VCaP (cell line): ENCODE measurements around the gene SLC6A3.
"Not testable (repeated sequence)": the region's sequence is repeated elsewhere in the genome, so short reads cannot be mapped to it uniquely, and the experiment has no call there.

Source experiments
- H3K27ac ChIP-seq: fragments of 450-650 bp; 2 replicates; pipeline ENCODE4 v1.5.1; 2017
- TF ChIP-seq, protein P1 (sequence below): fragments of 450-650 bp; conservative IDR thresholded peaks from 2 replicates; pipeline ENCODE4 v1.5.1; 2017; ENCODE audit warnings: mild to moderate bottlenecking, moderate library complexity

Gene SLC6A3

GRCh38 chr5:1378866-1379659 lies 66.2 kb downstream of the SLC6A3 start:
- TF ChIP-seq, protein P1, sequence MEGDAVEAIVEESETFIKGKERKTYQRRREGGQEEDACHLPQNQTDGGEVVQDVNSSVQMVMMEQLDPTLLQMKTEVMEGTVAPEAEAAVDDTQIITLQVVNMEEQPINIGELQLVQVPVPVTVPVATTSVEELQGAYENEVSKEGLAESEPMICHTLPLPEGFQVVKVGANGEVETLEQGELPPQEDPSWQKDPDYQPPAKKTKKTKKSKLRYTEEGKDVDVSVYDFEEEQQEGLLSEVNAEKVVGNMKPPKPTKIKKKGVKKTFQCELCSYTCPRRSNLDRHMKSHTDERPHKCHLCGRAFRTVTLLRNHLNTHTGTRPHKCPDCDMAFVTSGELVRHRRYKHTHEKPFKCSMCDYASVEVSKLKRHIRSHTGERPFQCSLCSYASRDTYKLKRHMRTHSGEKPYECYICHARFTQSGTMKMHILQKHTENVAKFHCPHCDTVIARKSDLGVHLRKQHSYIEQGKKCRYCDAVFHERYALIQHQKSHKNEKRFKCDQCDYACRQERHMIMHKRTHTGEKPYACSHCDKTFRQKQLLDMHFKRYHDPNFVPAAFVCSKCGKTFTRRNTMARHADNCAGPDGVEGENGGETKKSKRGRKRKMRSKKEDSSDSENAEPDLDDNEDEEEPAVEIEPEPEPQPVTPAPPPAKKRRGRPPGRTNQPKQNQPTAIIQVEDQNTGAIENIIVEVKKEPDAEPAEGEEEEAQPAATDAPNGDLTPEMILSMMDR = no peak
- no peak overlapping the region for H3K27ac ChIP-seq

- H3K27ac ChIP-seq = no peak overlapping the region
- TF ChIP-seq, protein P1 = no peak
Observed at GRCh38 chr5:1378096-1378495, 67.1 kb downstream of the SLC6A3 start.

DNA sequence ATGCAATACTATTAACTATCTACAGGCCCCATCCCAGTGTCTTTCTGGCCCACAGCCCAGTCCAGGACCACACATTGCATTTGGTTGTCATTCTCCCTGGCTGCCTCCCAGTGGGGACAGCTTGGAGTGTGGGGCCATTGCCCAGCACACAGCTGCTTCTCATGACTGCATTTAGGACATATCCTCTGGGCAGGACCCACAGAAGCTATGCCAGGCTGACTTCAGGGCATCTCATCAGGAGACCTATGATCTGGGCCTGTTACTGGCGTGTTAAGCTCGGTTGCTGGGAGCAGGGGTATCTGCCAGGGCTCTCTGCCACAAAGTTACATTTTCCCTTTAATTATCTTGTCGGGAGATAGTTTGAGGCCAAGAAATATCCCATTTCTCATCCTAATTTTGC lies 68.3 kb downstream of the SLC6A3 start:
- TF ChIP-seq, protein P1 = no peak
- H3K27ac ChIP-seq = no peak overlapping the region

GRCh38 chr5:1375871-1376810 lies 69.1 kb downstream of the SLC6A3 start:
- no peak overlapping the region for H3K27ac ChIP-seq
- TF ChIP-seq, protein P1 = no peak

DNA sequence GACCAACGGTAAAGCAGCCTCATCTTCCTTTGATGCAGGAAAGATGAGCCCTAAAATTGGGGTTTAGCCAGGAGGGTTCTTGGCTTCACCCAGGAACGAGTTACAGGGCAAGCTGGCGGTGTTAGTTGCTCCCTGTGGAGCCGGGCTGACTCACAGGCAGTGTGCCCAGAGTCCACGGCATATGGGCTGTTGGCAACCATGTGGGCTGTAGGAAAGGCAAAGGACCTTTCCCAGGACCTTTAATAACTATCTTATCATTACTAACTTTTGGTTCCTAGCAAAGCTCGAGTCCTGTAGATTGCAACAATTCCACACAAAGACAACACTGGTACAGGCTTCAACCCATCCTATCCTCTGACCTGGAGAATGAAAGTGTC lies 70.6 kb downstream of the SLC6A3 start:
- H3K27ac ChIP-seq = no peak overlapping the region
- TF ChIP-seq, protein P1 = no peak

DNA sequence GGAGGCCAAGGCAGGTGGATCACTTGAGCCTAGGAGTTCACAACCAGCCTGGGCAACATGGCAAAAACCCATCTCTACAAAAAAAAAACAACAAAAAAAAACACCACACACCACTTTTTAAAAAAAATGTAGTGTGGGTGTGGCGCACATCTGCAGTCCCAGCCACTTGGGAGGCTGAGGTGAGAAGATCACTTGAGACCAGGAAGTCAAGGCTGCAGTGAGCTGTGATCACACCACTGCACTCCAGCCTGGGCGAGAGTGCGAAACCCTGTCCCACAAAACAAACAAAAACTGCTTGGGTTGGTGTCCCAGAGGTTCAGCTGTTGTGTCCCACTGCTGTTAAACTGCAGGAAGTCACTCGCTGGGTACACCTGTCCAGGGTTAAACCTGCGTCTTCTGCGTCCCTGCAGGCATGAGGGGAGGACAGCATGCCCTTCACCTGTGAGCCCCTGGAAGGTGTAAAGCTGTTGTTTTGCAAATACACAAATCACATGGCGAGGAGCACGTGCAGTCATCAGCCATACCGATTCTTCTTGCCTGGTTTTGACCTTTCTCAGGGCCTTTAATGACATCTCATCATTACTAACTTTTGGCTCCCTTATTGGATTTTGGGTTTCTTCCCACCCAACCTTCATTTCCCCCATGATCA lies 71.1 kb downstream of the SLC6A3 start:
- TF ChIP-seq, protein P1 = no peak
- H3K27ac ChIP-seq = no peak overlapping the region

- not testable (repeated sequence) for H3K27ac ChIP-seq
Observed at GRCh38 chr5:1371972-1372342, 73.3 kb downstream of the SLC6A3 start.
